Adipose tissue (tissue), 3 donors: Measurements from ENCODE around the gene NEDD4L. TPM values are rescaled to one million over a fixed set of nuclear protein-coding genes. Genes with fewer than 3 reads are reported as not detected.
"Not testable (repeated sequence)": the region's sequence is repeated elsewhere in the genome, so short reads cannot be mapped to it uniquely, and the experiment has no call there.

Experiments used
- H3K27ac ChIP-seq: one replicate; pipeline ENCODE4 v1.5.1; 2013; ENCODE audit warnings: low read depth, low read length
- WGBS, 3 donors: extraction: QIAGEN DNeasy Blood & Tissue Kit; methylation state at CpG; one replicate each; pipeline ENCODE4 v1.1.7; 2013; 5-methylcytosine and 5-hydroxymethylcytosine counted together
- polyA plus RNA-seq, 3 donors: library from polyadenylated mRNA; stranded (reverse); fragments of 200-250 nt; gene quantifications; one replicate each; pipeline ENCODE4 v1.2.3, GENCODE V29; 2013
- donor health status: healthy with polysubstance abuse.
- donor health status: Bipolar disorder and iron deficiency.
- donor health status: healthy.

Gene NEDD4L
- polyA plus RNA-seq, 3 donors: 12.7 to 77.3 (median 23.7) TPM

- H3K27ac ChIP-seq: no peak overlapping the region
- WGBS, 3 donors: 64 to 86% (median 67%) methylated on average over 3 of the region's 3 CpGs
These were observed 3.5 kb downstream of the NEDD4L start for GRCh38 chr18:58047556-58047882.

- no peak overlapping the region for H3K27ac ChIP-seq
- 68 to 89% (median 83%) methylated on average over 5 of the region's 5 CpGs for WGBS, 3 donors
These were observed 4.1 kb downstream of the NEDD4L start for GRCh38 chr18:58048081-58048642.

GRCh38 chr18:58049000-58049688 lies 5.1 kb downstream of the NEDD4L start:
- 71 to 82% (median 78%) methylated on average over 6 of the region's 6 CpGs for WGBS, 3 donors
- no peak overlapping the region for H3K27ac ChIP-seq

DNA sequence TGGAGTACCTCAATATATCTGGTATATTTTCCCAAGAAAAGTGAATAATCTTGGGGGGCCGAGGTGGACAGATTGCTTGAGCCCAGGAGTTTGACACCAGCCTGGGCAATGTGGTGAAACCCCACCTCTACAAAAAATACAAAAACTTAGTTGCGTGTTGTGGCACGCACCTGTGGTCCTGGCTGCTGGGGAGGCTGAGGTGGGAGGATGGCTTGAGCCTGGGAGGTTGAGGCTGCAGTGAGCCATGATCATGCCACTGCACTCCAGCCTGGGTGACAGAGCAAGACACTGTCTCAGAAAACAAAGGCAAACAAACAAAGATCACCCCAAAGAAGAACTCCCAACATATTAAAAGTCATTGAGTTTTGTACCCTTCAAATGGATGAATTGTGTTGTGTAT lies 6.9 kb downstream of the NEDD4L start:
- 91 to 95% (median 94%) methylated on average over 3 of the region's 3 CpGs for WGBS, 3 donors
- H3K27ac ChIP-seq: not testable (repeated sequence)

GRCh38 chr18:58051765-58052460 lies 7.9 kb downstream of the NEDD4L start:
- 22 to 57% (median 54%) methylated on average over 4 of the region's 4 CpGs for WGBS, 3 donors
- no peak overlapping the region for H3K27ac ChIP-seq

GRCh38 chr18:58052960-58053359 lies 8.9 kb downstream of the NEDD4L start:
- 64 to 93% (median 83%) methylated on average over 3 of the region's 3 CpGs for WGBS, 3 donors
- H3K27ac ChIP-seq: no peak overlapping the region

- WGBS, 3 donors: 64 to 66% (median 64%) methylated on average over 8 of the region's 8 CpGs
- no peak overlapping the region for H3K27ac ChIP-seq
These were observed 10.2 kb downstream of the NEDD4L start for GRCh38 chr18:58054041-58054781.

GRCh38 chr18:58055890-58056558 lies 12.0 kb downstream of the NEDD4L start:
- H3K27ac ChIP-seq: no peak overlapping the region
- 86 to 91% (median 88%) methylated on average over 4 of the region's 4 CpGs for WGBS, 3 donors

DNA sequence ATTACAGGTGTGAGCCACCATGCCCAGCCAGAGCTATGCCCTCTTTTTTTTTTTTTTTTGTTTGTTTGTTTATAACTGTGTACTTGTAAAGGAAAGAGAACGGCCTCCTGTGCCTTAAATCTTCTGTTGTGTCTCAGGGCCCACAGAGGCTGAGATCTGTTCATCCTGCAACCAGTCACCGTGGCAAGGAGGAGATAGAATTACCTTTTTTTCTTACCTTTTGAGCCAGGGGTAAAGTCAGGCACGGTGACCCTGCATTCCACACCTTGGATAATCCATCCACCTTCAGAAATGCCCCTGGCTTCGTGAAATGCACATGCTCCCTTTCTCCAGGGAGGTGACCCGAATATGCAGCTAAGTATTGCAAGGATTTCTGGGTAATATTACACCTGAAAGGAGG lies 12.8 kb downstream of the NEDD4L start:
- WGBS, 3 donors: 75 to 92% (median 90%) methylated on average over 5 of the region's 5 CpGs
- H3K27ac ChIP-seq: no peak overlapping the region

DNA sequence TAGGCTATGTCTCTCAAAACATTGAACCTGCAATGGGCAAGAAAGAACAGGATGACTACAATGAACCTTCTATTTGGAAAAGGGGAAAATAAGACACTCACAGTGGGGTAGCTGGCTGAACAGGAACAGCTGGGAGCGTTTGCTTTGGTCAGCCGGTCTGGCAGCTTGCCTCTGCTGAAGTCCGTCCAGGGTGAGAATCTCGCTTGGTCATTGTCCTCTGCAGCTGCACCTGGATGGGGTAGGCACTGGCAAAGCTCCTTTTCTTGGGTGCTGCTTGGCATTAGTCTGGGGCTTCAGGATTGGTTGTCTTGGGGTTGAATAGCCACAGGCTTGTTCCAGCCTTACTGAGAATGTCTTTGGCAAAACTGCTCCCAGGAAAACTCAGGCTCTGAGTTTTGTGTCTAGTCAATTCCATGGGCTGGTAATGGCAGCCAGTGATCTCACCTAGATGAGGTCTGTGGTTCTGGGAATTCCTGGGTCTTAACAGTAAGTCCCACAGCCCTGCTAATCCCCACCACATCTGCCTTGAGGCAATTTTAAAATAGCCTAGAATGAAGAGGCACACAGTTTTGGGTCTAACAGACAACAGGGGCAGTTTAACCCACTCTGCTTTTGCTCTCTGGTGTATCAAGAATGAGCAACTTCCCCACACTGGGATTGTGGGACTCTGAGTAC lies 13.4 kb downstream of the NEDD4L start:
- 45 to 82% (median 79%) methylated on average over 4 of the region's 4 CpGs for WGBS, 3 donors
- H3K27ac ChIP-seq: no peak overlapping the region

- H3K27ac ChIP-seq: no peak overlapping the region
- 25 to 84% (median 60%) methylated on average over 3 of the region's 3 CpGs for WGBS, 3 donors
These were observed 14.7 kb downstream of the NEDD4L start for GRCh38 chr18:58058720-58059119.

DNA sequence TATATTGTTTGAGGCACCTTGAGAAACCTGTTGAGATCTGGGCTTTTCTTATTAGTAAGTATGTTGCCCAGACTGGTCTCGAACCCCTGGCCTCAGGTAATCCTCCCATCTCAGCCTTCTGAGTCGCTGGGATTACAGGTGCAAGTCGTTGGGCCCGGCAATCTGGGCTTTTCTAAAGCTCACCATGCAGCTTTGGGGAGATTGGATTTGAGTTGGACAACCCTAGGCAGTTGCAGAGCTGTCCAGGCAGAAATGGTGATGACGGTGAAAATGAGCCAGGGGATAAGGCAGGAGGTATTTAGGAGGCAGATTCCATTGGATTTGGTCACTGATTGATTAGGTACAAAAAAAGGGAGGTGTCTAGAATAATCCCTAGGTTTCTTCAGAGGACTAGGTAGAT lies 16.2 kb downstream of the NEDD4L start:
- H3K27ac ChIP-seq: no peak overlapping the region
- 33 to 94% (median 72%) methylated on average over 5 of the region's 5 CpGs for WGBS, 3 donors

GRCh38 chr18:58061349-58061748 lies 17.3 kb downstream of the NEDD4L start:
- WGBS, 3 donors: 30 to 46% (median 45%) methylated on average over 3 of the region's 3 CpGs
- H3K27ac ChIP-seq: no peak overlapping the region

GRCh38 chr18:58064406-58064998 lies 20.5 kb downstream of the NEDD4L start:
- WGBS, 3 donors: 69 to 76% (median 74%) methylated on average over 10 of the region's 10 CpGs
- H3K27ac ChIP-seq: no peak overlapping the region

DNA sequence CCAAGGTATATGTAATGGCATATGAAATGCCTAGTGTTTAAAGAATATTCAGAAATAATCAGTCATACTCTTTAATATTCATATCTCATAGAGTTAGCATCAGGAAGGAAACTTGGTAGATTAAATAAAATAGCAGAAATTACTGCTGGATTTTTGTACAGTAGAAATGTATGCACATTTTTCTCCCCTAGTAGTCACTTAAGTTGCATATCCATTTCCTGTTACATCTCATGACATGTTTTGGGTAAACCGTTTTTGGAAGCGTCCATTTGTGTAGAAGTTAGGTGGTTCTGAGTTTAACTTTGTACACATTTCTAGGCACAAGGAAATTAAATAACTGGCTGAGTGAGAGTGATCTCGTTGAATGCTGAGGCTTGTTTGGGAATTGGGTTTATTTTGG lies 21.9 kb downstream of the NEDD4L start:
- 89 to 92% (median 92%) methylated on average over 3 of the region's 3 CpGs for WGBS, 3 donors
- H3K27ac ChIP-seq: no peak overlapping the region

DNA sequence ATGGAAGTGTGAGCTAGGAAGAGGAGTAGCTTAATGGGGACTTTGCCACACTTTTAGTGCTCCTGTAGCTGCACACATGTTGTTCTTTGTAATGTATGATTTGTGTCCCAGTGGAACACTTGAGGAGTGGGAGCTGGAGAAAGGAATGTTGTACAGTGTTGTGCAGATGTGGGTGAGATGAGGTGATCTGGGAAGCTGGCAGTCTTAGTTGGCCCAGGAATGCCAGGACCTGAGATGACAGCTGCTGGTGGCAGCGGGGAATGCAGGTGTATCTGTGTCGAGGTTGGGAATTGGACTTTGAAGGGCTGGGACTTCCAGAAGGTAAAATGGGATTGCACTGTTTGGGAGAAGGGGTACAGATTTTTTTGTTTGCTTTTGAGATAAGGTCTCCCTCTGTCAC lies 23.6 kb downstream of the NEDD4L start:
- no peak overlapping the region for H3K27ac ChIP-seq
- WGBS, 3 donors: 52 to 100% (median 99%) methylated on average over 2 of the region's 2 CpGs

- no peak overlapping the region for H3K27ac ChIP-seq
These were observed 25.1 kb downstream of the NEDD4L start for GRCh38 chr18:58069099-58069498.

DNA sequence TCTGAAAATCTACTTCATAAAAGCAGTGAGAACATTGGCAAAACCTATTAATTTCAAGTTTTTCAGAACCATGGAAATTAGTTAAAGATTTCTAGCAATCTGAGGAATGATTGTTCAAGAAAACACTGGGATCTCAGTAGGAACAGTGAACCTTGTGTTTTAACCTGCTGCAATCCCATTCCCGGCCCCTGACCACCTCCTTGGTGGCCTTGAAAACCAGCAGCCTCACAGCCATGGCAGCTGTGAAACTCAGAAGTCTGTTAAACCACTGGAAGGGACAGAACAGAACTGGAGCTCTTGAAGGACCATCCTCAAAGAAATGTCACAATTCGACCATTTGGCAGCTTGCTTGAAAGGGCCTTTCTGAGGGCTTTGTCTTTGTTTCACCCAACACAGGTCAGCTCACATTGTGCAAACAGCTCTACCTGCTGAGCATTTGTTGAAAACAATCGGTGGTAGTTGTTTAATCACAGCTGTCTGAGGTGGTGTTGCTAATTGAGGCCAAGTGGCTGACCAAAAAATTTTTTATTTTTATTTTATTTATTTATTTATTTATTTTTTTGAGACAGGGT lies 25.8 kb downstream of the NEDD4L start:
- WGBS, 3 donors: 33 to 80% (median 76%) methylated on average over 3 of the region's 3 CpGs
- H3K27ac ChIP-seq: no peak overlapping the region
